OCI-LY7 (cell line): ENCODE data around the gene CSNK1G2.
A peak's percentile ranks its signal among the peaks of the same experiment; 100 is the strongest.

Source experiments
- EZH2phosphoT487 ChIP-seq: fragments of 200-600 bp; sonication (generic); IDR thresholded peaks from 2 replicates; pipeline ENCODE4 v1.6.1; 2018; ENCODE audit warnings: low read depth, borderline replicate concordance, mild to moderate bottlenecking, mixed run types, antibody characterized with exemption, low read length, moderate library complexity, mixed read lengths
- TF ChIP-seq, protein P1 (sequence below): fragments of 200-600 bp; sonication (generic); conservative IDR thresholded peaks from 2 replicates; pipeline ENCODE4 v1.5.1; 2014; ENCODE audit warnings: mild to moderate bottlenecking, antibody characterized with exemption, low read length, moderate library complexity, mixed read lengths

DNA sequence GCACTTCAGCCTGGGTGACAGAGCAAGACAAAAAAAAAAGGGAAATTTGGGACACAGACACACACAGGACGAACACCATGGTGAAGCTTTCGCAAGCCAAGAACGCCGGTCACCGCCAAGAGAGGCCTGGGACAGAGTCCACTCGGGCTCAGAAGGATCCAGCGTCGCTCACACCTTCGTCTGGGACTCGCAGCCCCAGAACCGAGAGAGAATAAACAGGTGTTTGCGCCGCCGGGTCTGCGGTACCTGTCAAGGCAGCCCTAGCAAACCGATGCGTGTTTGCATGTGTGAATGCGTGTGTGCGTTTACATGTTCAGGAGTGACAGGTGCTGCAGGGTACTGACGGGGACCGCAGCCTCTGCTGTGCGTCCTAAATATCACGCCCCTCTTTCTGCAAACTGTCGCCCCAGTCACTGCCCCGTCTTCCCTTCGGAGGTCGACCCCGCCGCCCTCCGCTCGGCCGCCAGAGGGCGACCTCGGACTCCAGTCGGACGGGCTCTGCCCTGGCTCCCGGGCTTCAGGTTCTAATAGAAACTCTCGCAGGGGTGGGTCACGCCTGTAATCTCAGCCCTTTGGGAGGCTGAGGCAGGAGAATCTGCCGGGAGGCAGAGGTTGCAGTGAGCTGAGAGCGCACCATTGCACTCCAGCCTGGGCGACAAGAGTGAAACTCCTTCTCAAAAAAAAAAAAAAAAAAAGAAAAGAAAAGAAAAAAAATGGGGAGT, 11.8 kb upstream of the CSNK1G2 start:
- TF ChIP-seq, protein P1, sequence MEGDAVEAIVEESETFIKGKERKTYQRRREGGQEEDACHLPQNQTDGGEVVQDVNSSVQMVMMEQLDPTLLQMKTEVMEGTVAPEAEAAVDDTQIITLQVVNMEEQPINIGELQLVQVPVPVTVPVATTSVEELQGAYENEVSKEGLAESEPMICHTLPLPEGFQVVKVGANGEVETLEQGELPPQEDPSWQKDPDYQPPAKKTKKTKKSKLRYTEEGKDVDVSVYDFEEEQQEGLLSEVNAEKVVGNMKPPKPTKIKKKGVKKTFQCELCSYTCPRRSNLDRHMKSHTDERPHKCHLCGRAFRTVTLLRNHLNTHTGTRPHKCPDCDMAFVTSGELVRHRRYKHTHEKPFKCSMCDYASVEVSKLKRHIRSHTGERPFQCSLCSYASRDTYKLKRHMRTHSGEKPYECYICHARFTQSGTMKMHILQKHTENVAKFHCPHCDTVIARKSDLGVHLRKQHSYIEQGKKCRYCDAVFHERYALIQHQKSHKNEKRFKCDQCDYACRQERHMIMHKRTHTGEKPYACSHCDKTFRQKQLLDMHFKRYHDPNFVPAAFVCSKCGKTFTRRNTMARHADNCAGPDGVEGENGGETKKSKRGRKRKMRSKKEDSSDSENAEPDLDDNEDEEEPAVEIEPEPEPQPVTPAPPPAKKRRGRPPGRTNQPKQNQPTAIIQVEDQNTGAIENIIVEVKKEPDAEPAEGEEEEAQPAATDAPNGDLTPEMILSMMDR: peak; percentile 89
- no peak for TF ChIP-seq EZH2phosphoT487
